NB4 (cell line): ENCODE measurements around the gene HNF1B.

Experiments used
- DNase-seq: peaks from one replicate; pipeline ENCODE4 v3.0.0; 2010; ENCODE audit warnings: low read depth
- H3K4me3 ChIP-seq: one replicate; pipeline ENCODE4 v1.5.1; 2011; ENCODE audit warnings: mild to moderate bottlenecking, low read depth, low read length, moderate library complexity
- MYC ChIP-seq: IDR thresholded peaks from 2 replicates; pipeline ENCODE4 v1.6.1; 2011; ENCODE audit warnings: low read depth, low read length
- POLR2A ChIP-seq: IDR thresholded peaks from 2 replicates; pipeline ENCODE4 v1.6.1; 2011; ENCODE audit warnings: mild to moderate bottlenecking; ENCODE audit not compliant: insufficient read length; ENCODE audit errors: extremely low read depth
- TF ChIP-seq, protein P1 (sequence below): IDR thresholded peaks from 2 replicates; pipeline ENCODE4 v1.6.1; 2011; ENCODE audit warnings: low read depth, low read length
- TF ChIP-seq, protein P2 (sequence below): IDR thresholded peaks from one replicate; pipeline ENCODE4 v1.5.1; 2012; ENCODE audit warnings: low read depth, low read length

The HNF1B gene

GRCh38 chr17:37759014-37759637 lies 14.3 kb upstream of the HNF1B start:
- TF ChIP-seq, protein P1, sequence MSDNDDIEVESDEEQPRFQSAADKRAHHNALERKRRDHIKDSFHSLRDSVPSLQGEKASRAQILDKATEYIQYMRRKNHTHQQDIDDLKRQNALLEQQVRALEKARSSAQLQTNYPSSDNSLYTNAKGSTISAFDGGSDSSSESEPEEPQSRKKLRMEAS, result no peak
- TF ChIP-seq MYC (no peak), POLR2A (no peak)
- TF ChIP-seq, protein P2, sequence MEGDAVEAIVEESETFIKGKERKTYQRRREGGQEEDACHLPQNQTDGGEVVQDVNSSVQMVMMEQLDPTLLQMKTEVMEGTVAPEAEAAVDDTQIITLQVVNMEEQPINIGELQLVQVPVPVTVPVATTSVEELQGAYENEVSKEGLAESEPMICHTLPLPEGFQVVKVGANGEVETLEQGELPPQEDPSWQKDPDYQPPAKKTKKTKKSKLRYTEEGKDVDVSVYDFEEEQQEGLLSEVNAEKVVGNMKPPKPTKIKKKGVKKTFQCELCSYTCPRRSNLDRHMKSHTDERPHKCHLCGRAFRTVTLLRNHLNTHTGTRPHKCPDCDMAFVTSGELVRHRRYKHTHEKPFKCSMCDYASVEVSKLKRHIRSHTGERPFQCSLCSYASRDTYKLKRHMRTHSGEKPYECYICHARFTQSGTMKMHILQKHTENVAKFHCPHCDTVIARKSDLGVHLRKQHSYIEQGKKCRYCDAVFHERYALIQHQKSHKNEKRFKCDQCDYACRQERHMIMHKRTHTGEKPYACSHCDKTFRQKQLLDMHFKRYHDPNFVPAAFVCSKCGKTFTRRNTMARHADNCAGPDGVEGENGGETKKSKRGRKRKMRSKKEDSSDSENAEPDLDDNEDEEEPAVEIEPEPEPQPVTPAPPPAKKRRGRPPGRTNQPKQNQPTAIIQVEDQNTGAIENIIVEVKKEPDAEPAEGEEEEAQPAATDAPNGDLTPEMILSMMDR, result no peak
- no peak overlapping the region for H3K4me3 ChIP-seq
- DNase-seq, result no peak

- TF ChIP-seq MYC (no peak), POLR2A (no peak)
- TF ChIP-seq, protein P2, result no peak
- TF ChIP-seq, protein P1, result no peak
- no peak overlapping the region for H3K4me3 ChIP-seq
- no peak for DNase-seq
Measured at GRCh38 chr17:37756051-37756450, 11.2 kb upstream of the HNF1B start.

- H3K4me3 ChIP-seq, result no peak overlapping the region
- DNase-seq, result no peak
- TF ChIP-seq MYC, result no peak
- TF ChIP-seq, protein P2, result no peak
- TF ChIP-seq POLR2A, result no peak
- TF ChIP-seq, protein P1, result no peak
Measured at GRCh38 chr17:37755455-37755854, 10.6 kb upstream of the HNF1B start.

- DNase-seq, result no peak
- H3K4me3 ChIP-seq, result no peak overlapping the region
- TF ChIP-seq, protein P1, result no peak
- TF ChIP-seq, protein P2, result no peak
- TF ChIP-seq MYC (no peak), POLR2A (no peak)
Measured at GRCh38 chr17:37754363-37754762, 9.5 kb upstream of the HNF1B start.

- no peak for DNase-seq
- TF ChIP-seq POLR2A (no peak), MYC (no peak)
- TF ChIP-seq, protein P1, result no peak
- TF ChIP-seq, protein P2, result no peak
- no peak overlapping the region for H3K4me3 ChIP-seq
Measured at GRCh38 chr17:37752482-37752881, 7.6 kb upstream of the HNF1B start.
